Nephron (organoid): ENCODE results near the gene AP3S2.
"Not testable (repeated sequence)": the region's sequence is repeated elsewhere in the genome, so short reads cannot be mapped to it uniquely, and the experiment has no call there.

ENCODE experiments used
- H3K27ac Mint-ChIP-seq, 3 experiments: 2 replicates each; pipeline ENCODE4 v1.8.0; 2020; ENCODE audit warnings: mixed read lengths in 3 of 3, mild to moderate bottlenecking in 2 of 3, moderate library complexity in 1 of 3
- H3K27me3 Mint-ChIP-seq: 2 replicates; pipeline ENCODE4 v1.8.0; 2021; ENCODE audit warnings: low read depth, mild to moderate bottlenecking, moderate library complexity, mixed read lengths
- H3K36me3 Mint-ChIP-seq: 2 replicates; pipeline ENCODE4 v1.8.0; 2020; ENCODE audit warnings: low read depth, mixed read lengths
- H3K4me1 Mint-ChIP-seq: 2 replicates; pipeline ENCODE4 v1.8.0; 2020; ENCODE audit warnings: mixed read lengths
- H3K4me3 Mint-ChIP-seq, 3 experiments: 2 replicates each; pipeline ENCODE4 v1.8.0; 2020; ENCODE audit warnings: mild to moderate bottlenecking in 3 of 3, mixed read lengths in 3 of 3, moderate library complexity in 2 of 3
- H3K9me3 Mint-ChIP-seq: 2 replicates; pipeline ENCODE4 v1.8.0; 2020; ENCODE audit warnings: mixed read lengths
- TF ChIP-seq, protein P1 (sequence below), 3 experiments: fragments of 200-600 bp; sonication (generic); IDR thresholded peaks; one replicate each; pipeline ENCODE4 v1.5.0; 2021; ENCODE audit warnings: antibody characterized with exemption in 3 of 3; ENCODE audit not compliant: unreplicated experiment in 3 of 3

AP3S2 gene

DNA sequence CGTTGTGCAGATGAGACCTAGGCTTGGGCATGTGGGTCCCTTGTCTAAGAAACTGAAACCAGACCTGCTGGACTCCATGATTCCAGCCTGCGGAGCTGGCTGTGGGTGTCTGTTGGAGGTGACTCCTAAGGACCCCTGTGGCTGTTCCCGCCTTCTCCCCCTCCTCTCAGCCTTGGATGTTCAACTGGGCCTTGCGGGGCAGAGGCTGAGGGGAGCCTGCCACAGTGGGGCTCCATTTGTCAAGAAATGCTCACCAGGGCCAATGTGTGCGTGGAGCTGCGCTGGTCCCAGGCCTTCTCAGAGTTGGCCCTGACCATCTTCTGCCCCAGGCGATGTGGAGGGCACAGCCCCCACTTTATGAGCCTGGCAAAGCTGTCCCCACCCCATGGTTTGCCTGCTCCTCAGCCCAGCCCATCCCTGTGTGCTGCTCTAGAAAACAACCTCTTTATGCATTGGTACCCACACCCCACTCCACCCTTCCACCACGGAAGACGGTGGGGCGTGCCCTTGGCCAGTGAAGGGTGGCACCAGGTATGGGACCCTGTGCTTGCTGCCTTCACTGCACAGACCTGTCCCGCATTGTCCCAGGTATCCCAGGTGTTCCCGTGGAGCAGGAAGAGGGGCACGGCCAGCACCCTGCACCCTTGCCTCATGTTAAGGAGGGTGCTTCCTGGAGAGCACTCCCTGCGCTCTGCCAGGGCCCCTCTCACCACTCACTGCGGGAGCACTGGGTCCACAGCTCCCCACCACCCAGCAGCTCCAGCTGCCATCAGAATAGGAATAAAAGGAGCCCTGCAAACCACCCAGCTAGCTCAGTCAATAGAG is 109.7 kb downstream of the AP3S2 start:
- Mint-ChIP-seq H3K4me1 (peaks cover 4% of the 10 kb centered on the region), H3K4me3 (no peak overlapping the region), H3K36me3 (peaks cover 17% of the 10 kb centered on the region), H3K27ac (no peak overlapping the region), H3K9me3 (peaks cover 18% of the 10 kb centered on the region), H3K27me3 (peaks cover 14% of the 10 kb centered on the region)
- TF ChIP-seq, protein P1, sequence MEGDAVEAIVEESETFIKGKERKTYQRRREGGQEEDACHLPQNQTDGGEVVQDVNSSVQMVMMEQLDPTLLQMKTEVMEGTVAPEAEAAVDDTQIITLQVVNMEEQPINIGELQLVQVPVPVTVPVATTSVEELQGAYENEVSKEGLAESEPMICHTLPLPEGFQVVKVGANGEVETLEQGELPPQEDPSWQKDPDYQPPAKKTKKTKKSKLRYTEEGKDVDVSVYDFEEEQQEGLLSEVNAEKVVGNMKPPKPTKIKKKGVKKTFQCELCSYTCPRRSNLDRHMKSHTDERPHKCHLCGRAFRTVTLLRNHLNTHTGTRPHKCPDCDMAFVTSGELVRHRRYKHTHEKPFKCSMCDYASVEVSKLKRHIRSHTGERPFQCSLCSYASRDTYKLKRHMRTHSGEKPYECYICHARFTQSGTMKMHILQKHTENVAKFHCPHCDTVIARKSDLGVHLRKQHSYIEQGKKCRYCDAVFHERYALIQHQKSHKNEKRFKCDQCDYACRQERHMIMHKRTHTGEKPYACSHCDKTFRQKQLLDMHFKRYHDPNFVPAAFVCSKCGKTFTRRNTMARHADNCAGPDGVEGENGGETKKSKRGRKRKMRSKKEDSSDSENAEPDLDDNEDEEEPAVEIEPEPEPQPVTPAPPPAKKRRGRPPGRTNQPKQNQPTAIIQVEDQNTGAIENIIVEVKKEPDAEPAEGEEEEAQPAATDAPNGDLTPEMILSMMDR (IDR thresholded peaks at IDR 0.05; ENCODE audit: unreplicated experiment in 3 of 3) = no peak

DNA sequence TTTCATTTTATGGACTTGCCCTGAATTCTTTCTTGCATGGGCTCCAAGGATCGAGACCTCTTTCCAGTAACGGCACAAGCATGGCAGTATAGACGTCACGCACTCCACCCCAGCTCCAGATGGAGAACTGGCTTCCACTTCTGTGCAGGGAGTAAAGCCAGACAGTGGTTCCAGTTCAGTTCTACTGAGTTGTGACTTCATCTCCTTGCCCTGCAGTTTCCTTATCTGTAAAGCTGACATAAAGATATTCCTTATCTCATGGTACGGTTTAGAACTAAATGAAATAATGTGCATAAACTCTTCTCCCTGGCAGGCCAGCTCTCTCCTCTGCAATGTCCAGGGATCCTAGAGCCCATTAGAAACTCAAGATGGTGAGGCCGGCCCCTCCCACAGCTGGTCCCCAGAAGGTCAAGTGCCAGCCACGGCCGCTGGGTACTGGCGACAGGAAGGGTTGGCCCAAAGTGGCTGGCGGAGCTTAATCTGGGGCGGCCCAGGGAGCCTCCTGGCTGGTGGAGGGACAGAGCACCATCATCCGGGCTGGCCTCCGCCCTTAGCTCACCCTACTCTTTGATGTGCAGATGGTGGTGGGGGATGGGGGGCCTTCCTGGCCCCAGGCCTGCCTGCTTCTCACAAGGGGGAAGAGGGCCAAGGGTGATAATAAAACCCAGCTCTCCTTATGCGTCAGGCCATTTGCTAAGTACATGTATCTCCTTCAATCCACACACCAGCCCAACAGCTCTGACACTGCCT is 110.5 kb downstream of the AP3S2 start:
- H3K9me3 Mint-ChIP-seq = peaks cover 18% of the 10 kb centered on the region
- H3K4me3 Mint-ChIP-seq = no peak overlapping the region
- peak overlapping the region in 2 of 3 experiments; percentile 21 to 55 for H3K27ac Mint-ChIP-seq
- H3K27me3 Mint-ChIP-seq = peaks cover 14% of the 10 kb centered on the region
- H3K36me3 Mint-ChIP-seq = peaks cover 15% of the 10 kb centered on the region
- peaks cover 4% of the 10 kb centered on the region for H3K4me1 Mint-ChIP-seq
- TF ChIP-seq, protein P1 (IDR thresholded peaks at IDR 0.05; ENCODE audit: unreplicated experiment in 3 of 3) = no peak

DNA sequence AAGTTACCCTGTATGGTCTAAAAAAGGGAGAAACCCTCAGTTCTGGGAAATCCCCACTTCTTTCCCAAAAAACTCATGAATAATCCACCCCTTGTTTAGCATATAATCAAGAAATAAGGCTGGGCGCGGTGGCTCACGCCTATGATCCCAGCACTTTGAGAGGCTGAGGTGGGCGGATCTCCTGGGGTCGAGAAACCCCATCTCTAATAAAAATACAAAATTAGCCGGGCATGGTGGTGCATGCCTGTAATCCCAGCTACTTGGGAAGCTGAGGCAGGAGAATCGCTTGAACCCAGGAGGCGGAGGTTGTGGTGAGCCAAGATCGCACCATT is 111.2 kb downstream of the AP3S2 start:
- H3K27me3 Mint-ChIP-seq = peaks cover 14% of the 10 kb centered on the region
- not testable (repeated sequence) for H3K36me3 Mint-ChIP-seq, H3K27ac Mint-ChIP-seq, H3K4me3 Mint-ChIP-seq, H3K4me1 Mint-ChIP-seq
- peaks cover 11% of the 10 kb centered on the region for H3K9me3 Mint-ChIP-seq

DNA sequence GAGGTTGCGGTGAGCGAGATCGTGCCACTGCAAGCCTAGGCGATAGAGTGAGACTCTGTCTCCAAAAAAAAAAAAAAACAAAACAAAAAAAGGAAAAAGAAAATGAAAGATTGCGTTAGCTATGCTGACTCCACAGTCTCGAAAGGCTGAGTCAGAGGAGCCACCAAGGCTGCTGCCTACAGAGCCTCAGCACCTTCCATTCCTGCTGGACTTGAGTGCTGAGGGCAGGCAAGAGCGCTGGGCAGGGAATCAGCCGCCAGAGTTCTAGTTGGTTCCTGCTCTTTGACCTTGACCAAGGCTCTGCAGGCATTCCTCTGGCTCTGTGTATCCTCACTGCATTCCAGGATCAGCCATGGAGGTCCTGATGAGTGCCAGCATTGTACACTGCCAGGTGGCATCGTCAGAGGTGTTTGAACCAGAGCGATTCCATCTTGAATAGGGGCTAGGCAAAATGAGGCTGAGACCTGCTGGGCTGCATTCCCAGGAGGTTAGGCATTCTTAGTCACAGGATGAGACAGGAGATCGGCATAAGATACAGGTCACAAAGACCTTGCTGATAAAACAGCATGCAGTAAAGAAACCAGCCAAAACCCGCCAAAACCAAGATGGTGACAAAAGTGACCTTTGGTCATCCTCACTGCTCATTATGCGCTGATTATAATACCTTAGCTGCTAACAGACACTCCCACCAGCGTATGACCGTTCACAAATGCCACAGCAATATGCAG is 111.7 kb downstream of the AP3S2 start:
- H3K4me1 Mint-ChIP-seq = peaks cover 4% of the 10 kb centered on the region
- H3K36me3 Mint-ChIP-seq = peaks cover 7% of the 10 kb centered on the region
- TF ChIP-seq, protein P1 (IDR thresholded peaks at IDR 0.05; ENCODE audit: unreplicated experiment in 3 of 3) = no peak
- H3K4me3 Mint-ChIP-seq = no peak overlapping the region
- peaks cover 7% of the 10 kb centered on the region for H3K9me3 Mint-ChIP-seq
- peaks cover 14% of the 10 kb centered on the region for H3K27me3 Mint-ChIP-seq
- no peak overlapping the region for H3K27ac Mint-ChIP-seq

DNA sequence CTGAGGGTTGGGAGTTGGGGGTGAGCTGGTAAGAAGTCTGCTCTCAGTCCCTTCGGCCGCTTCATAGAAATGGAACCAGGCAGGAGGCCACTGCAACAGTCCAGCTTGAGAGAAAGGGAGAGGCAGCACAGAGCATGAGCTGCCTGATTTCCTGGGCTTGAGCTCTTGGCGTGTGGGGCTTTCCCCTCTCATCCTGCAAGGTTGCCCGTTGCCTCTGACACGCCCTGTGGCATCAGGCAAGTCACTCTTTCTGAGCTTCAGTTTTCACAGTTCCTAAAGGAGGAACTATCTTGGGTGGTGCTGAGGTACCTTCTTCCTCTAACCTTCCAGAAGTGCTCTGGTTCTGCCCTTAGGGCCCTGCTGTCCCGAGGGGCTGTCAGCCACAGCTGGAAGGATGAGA is 112.7 kb downstream of the AP3S2 start:
- Mint-ChIP-seq H3K27ac (no peak overlapping the region), H3K4me3 (no peak overlapping the region), H3K9me3 (peaks cover 7% of the 10 kb centered on the region), H3K36me3 (peaks cover 7% of the 10 kb centered on the region), H3K27me3 (peaks cover 14% of the 10 kb centered on the region), H3K4me1 (peaks cover 4% of the 10 kb centered on the region)
- TF ChIP-seq, protein P1 (IDR thresholded peaks at IDR 0.05; ENCODE audit: unreplicated experiment in 3 of 3) = no peak

DNA sequence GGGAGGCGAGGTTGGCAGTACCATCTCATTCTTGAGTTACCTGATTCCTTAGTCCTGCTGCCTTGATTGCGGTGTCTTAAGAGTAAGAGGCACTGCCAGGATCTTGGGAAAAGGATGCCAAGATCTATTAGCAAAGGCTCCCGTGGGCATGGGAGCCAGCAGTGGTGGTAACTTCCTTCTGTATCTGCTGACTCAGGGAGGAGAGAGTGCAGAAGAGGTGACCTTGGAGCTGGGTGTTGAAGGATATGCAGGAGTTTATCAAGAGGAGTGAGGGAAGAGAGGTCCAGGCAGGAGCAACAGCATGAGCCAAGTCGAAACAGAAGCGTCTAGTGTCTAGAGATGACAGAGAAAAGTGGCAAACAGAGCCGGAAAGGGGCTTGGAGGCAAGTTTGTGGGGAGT is 113.2 kb downstream of the AP3S2 start:
- TF ChIP-seq, protein P1 (IDR thresholded peaks at IDR 0.05; ENCODE audit: unreplicated experiment in 3 of 3) = no peak
- Mint-ChIP-seq H3K9me3 (peaks cover 3% of the 10 kb centered on the region), H3K4me1 (peaks cover 4% of the 10 kb centered on the region), H3K27ac (no peak overlapping the region), H3K27me3 (peaks cover 14% of the 10 kb centered on the region), H3K4me3 (no peak overlapping the region), H3K36me3 (peaks cover 3% of the 10 kb centered on the region)
